IMR-90 (cell line): ENCODE measurements around the gene RASGEF1C.

ENCODE experiments used
- BHLHE40 ChIP-seq: fragments of 150-350 bp; IDR thresholded peaks from 2 replicates; pipeline ENCODE4 v1.6.1; 2016; ENCODE audit warnings: mild to moderate bottlenecking, low read depth, low read length
- MAZ ChIP-seq: IDR thresholded peaks from 2 replicates; pipeline ENCODE4 v1.6.1; 2012; ENCODE audit warnings: low read depth, mild to moderate bottlenecking, low read length, improper control_type of control experiment, moderate library complexity, borderline replicate concordance
- POLR2A ChIP-seq: IDR thresholded peaks from 2 replicates; pipeline ENCODE4 v1.6.1; 2012; ENCODE audit warnings: mild to moderate bottlenecking, low read depth, low read length
- RAD21 ChIP-seq: IDR thresholded peaks from 2 replicates; pipeline ENCODE4 v1.6.1; 2012; ENCODE audit warnings: low read length, improper control_type of control experiment
- RCOR1 ChIP-seq: IDR thresholded peaks from 2 replicates; pipeline ENCODE4 v1.6.1; 2012; ENCODE audit warnings: mild to moderate bottlenecking, low read length, improper control_type of control experiment; ENCODE audit not compliant: insufficient replicate concordance
- RFX5 ChIP-seq: IDR thresholded peaks from 2 replicates; pipeline ENCODE4 v1.8.0; 2012; ENCODE audit warnings: low read depth, mild to moderate bottlenecking, low read length, moderate library complexity
- SMC3 ChIP-seq: fragments of 150-350 bp; IDR thresholded peaks from 2 replicates; pipeline ENCODE4 v1.6.1; 2016; ENCODE audit warnings: low read depth, mild to moderate bottlenecking, antibody characterized with exemption, low read length, moderate library complexity
- TF ChIP-seq, protein P1 (sequence below): conservative IDR thresholded peaks from 2 replicates; pipeline ENCODE4 v1.5.1; 2012; ENCODE audit warnings: mild to moderate bottlenecking, low read depth, low read length, improper control_type of control experiment
- TF ChIP-seq, protein P2 (sequence below): fragments of 150-350 bp; IDR thresholded peaks from 2 replicates; pipeline ENCODE4 v1.6.1; 2016; ENCODE audit warnings: low read depth, mild to moderate bottlenecking, low read length, moderate library complexity, borderline replicate concordance

DNA sequence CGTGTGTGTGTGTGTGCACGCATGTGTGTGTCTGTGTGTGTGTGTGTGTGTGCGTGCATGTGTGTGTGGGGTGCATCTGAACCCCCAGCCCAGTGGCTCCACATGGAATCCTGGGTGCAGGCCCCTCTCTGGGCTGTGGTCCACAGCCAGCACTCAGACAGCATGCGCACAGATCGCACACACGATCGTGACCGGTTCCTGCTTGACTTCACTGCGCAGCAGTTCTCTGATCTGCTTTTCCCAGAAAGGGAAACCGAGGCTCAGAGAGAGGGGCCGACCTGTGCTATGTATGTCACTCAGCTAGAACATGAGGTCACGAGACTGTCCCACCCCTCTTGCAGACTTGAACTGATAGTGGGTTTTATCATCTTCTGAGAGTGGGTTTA is 34.4 kb downstream of the RASGEF1C start:
- TF ChIP-seq, protein P1, sequence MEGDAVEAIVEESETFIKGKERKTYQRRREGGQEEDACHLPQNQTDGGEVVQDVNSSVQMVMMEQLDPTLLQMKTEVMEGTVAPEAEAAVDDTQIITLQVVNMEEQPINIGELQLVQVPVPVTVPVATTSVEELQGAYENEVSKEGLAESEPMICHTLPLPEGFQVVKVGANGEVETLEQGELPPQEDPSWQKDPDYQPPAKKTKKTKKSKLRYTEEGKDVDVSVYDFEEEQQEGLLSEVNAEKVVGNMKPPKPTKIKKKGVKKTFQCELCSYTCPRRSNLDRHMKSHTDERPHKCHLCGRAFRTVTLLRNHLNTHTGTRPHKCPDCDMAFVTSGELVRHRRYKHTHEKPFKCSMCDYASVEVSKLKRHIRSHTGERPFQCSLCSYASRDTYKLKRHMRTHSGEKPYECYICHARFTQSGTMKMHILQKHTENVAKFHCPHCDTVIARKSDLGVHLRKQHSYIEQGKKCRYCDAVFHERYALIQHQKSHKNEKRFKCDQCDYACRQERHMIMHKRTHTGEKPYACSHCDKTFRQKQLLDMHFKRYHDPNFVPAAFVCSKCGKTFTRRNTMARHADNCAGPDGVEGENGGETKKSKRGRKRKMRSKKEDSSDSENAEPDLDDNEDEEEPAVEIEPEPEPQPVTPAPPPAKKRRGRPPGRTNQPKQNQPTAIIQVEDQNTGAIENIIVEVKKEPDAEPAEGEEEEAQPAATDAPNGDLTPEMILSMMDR = no peak
- TF ChIP-seq POLR2A (no peak), RAD21 (no peak), RCOR1 (no peak), RFX5 (no peak), BHLHE40 (no peak), SMC3 (no peak), MAZ (no peak)
- TF ChIP-seq, protein P2, sequence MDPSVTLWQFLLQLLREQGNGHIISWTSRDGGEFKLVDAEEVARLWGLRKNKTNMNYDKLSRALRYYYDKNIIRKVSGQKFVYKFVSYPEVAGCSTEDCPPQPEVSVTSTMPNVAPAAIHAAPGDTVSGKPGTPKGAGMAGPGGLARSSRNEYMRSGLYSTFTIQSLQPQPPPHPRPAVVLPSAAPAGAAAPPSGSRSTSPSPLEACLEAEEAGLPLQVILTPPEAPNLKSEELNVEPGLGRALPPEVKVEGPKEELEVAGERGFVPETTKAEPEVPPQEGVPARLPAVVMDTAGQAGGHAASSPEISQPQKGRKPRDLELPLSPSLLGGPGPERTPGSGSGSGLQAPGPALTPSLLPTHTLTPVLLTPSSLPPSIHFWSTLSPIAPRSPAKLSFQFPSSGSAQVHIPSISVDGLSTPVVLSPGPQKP = no peak
